NK-92 (cell line): Measurements from ENCODE around the gene POLR3H.

ENCODE experiments used
- DNase-seq: peaks from one replicate; lab custom pipeline; 2025; ENCODE audit not compliant: unreplicated experiment; lab: John Stamatoyannopoulos, UW

Gene POLR3H

DNA sequence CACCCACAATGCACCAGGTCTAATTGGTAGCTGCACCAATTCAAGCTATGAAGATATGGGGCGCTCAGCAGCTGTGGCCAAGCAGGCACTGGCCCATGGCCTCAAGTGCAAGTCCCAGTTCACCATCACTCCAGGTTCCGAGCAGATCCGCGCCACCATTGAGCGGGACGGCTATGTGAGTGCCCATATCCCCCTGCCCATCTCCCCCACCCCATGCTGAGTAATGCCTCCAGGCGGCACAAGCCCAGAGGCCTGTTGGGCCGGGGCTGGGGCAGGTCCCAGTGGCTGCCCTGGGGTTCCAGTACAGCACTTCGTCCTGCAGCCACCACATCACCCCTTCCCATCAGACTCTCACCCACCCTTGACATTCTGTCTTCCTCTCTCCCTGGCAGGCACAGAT, 21.5 kb downstream of the POLR3H start:
- no peak for DNase-seq

DNA sequence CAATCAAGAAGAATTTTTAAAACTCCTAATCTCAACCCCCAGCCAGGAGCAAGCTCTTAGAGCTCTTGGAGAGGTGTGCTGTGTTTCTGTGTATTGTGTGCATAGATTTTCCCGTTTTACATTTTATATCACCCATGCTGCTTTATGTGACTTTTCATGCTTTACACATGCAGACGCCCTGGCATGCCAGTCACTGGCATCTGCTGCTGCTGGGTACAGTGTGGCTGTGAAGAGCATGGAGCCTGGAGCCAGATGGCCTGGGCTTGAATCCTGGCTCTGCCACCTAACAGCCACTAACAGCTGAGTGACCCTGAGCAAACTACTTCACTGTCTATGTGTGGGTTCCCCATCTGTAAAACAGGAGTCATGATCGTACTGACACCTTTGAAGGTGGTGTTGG, 23.1 kb downstream of the POLR3H start:
- no peak for DNase-seq

DNA sequence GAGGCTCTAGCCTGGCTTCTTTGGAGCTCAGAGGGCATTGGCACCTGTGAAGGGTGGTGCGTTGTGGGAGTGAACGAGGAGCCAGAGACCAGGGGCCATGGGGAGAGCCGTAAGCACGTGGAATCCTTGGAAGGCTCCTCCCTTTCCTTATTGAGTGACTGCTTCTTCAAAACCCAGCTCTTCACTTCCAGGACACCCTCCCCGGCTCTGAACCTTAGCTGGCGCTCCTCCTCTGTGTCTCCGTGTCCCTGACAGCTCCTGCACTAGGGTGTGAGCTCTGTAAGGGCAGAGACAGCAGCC, 26.3 kb downstream of the POLR3H start:
- no peak for DNase-seq

DNA sequence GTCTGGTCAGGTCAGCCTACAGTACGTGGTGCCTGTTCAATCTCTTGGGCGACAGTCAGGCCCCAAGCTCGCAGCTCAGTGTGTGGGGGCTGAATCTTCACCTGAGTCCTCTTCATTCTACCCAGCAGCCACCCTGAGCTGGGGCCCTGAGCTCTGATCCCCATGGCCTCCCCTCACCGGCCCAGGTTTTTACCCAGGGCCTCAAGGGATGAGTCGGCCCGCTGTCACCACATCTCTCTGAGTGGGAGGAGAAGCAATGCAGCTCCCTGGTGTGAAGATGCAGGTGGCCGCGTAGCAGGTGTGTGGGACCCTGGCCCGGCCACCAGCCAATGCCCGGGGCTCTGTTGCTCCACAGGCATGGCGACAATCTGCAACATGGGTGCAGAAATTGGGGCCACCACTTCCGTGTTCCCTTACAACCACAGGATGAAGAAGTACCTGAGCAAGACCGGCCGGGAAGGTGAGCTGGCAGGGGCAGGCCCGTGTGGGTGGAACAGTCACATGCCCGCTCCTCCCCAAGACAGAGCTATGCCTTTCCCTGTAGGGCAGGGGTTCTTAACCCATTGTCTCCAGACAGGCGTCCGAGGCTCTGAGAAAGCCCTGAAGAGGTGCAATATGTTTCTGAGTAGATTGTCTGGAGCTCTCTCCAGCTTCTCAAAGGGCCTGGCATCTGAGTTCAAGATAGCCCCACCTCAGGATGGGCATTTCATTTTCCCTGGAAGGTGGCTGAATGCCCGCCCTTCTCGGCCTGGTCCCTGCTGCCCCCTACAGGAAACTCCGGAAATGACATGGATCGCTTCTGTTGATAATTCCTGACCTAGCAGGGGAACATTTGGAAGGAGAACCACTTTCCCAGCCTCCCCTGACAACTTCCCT, 26.9 kb downstream of the POLR3H start:
- no peak for DNase-seq

DNA sequence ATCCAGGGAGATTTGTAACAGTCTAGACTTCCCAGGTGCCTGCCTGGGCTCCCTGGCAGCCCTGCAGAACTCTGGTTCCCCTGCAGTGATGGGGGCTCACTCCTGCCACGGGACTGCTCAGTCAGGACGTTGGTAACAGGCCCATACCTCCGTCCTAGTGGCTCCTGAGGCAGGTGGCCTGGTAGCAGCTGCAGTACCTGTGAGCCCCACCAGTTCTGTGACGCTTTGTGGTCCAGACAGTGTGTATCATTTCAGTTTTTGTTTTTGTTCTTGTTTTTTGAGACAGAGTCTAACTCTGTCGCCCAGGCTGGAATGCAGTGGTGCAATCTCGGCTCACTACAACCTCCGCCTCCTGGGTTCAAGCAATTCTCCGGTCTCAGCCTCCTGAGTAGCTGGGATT, 27.8 kb downstream of the POLR3H start:
- DNase-seq, result no peak

DNA sequence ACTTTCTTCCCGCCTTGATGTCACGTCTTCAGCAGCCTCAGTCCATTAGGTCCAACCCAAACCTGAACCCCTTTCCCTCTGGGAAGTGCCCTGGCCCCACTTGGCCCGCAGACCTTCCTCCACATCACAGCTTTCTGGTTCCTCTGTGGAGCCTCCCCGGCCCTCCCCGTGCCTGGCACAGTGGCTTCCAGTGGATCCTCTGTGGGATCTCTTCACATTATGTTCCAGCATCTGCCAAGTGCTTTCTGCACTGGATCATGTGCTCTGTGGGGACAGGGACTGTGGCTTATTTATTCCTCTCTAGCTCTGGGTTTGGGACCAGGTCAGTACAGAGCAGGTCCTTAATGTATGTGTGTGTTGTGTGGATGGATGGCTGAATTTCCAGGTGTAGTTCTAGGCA, 30.9 kb downstream of the POLR3H start:
- DNase-seq, result no peak

DNA sequence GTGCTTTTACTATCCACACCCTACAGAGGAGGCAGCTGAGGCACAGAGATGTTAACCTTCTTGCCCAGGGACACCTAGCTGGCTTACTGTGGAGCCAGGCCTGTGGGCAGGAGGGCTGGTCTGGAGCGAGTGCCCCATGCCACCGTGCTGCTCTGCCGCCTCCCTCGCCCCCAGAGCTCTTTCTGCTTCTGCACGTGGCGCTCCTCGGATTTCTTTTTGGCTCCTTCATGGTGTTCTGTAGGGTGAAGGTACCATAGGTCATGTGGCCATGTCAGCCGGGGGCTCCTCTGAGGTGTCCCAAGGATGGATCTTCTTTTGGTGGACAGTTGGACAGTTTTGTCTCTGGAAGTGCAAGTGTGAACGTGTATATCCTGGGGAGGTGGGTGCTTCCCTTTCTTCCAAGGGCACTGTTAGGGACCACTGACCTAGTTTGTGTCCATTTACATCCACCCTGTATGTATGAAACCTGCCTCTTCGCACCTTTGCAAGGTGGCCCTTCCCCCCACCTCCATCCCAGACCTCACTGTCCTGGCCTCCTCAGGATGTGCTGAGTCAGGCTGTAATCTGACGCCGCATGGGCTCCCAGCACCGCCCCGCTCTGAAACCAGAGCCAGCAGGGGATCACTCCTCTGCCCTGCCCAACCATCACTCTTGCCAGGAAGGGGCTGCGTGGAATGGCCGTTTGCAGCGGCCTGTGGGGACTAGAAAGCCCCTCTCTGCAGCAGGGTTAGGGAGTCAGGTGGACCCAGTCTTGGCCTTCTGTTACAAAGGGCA, 31.7 kb downstream of the POLR3H start:
- DNase-seq, result no peak

DNA sequence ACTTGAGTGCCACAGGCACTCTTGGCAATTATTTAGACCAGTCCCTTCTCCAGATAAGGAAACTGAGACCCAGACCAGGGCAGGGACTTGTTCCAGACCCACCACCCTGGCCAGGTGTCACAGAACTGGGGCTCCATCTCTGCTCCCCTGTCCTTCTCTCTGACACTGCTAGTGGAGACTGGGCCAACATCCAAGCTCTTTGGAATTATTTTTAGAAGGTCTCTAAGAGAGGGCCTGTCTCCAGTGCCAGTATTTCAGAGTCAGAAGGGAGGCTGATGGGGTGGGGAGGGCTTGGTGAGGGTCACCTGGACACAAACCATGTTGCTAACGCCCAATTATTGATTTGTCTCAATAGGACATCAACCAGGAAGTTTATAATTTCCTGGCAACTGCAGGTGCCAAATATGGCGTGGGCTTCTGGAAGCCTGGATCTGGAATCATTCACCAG, 32.7 kb downstream of the POLR3H start:
- DNase-seq, result no peak

DNA sequence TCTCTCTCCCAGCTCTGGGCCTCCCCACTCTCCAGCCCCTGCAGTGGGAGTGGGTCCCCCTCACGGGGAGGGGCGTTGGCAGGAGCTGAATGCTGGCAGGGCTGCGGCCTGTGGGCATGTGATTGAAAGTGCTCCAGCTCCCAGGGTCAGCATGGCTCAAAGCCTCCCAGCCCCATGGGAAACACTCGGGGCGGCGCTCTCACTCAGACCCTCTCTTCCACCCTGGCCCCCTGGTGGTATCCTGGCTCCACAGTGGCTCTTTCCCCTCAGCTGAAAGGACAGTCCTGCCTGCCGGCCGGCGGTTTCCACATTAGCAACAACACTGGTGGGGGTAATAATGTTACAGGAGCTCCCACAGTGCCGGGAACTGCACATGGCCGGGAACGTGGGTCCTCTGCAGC, 35.5 kb downstream of the POLR3H start:
- no peak for DNase-seq

DNA sequence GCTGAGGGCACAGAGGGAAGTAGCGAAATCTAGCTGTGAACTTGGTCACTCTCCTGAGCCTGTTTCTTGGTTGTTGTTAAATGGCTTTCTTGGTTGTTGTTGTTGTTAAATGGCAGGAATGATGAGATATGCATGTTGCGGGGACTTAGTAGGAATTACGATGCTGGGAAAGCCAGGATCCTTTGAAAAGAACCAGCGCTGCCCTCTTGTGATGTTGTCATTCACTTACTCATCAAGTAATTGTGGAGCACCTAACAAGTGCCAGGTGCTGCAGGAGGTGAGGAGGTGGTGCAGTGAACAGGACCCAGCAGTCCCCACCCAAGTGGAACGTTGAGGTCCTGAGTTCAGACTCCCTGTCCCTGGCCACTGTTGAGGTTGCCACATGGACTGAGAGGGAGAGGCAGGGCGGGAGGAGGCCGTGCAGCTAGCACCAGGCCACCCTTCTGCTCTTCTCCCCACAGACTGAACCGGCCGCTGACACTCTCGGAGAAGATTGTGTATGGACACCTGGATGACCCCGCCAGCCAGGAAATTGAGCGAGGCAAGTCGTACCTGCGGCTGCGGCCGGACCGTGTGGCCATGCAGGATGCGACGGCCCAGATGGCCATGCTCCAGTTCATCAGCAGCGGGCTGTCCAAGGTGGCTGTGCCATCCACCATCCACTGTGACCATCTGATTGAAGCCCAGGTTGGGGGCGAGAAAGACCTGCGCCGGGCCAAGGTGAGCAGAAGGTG, 36.8 kb downstream of the POLR3H start:
- no peak for DNase-seq

DNA sequence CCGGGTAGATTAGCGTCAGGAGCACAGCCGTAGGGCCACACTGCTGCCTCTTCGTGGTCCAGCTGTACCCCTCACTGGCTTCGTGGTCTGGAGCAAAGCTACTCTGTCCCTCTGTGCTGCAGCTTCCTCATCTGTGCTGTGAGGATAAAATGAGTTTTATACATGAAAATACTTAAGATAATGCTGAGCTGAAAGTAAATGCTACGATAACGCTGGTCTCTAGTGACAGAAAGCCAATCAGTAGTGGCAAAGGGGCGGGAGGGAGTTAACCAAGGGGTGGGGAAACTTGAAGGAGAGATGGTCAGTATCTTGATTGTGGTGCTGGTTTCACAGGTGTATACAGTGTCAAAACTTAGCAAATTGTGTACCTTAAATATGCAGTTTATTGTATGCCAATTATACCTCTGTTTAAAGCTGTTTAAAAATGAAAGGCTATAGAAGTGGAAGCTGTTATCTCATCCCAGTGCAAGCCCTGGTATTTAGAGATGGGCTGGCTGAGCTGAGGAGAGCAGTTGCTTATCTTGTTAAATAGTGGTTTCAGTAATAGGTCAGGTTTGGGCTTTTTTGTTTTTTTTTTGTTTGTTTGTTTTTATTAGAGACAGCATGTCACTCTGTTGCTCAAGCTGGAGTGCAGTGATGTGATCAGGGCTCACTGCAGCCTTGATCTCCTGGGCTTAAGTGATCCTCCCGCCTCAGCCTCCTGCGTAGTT, 38.6 kb downstream of the POLR3H start:
- DNase-seq, result no peak

DNA sequence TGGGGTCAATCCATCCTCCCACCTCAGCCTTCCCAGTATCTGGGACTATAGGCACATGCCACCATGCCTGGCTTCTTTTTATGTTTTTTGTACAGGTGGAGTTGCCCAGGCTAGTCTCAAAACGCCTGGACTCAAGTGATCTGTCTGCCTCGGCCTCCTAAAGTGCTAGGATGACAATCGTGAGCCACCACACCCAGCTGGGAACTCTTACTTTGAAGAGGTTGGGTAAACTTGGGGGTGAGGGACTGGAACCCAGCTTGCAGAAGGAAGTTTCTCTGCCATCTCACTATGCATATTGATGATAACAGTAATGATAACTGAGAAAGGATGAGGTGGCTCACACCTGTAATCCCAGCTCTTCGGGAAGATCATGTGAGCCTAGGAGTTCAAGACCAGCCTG, 39.5 kb downstream of the POLR3H start:
- no peak for DNase-seq

DNA sequence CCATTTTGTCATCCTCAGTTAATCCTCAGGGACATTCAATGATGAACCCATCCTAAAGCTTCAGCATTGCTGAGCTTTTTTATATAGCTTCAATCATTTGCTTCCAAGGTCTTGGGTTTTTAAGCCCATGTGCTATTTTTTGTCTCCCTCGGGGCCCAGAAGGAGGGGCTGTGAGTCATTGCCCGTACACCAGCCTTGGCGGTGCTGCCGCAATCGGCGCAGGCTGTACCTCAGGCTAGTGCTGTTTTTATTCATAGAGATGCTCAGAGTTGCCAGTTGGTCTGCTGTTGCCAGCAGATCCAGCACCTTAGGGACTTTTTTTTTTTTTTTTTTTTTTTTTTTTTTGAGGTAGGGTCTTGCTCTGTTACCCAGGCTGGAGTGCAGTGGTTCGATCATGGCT, 39.9 kb downstream of the POLR3H start:
- DNase-seq, result no peak

DNA sequence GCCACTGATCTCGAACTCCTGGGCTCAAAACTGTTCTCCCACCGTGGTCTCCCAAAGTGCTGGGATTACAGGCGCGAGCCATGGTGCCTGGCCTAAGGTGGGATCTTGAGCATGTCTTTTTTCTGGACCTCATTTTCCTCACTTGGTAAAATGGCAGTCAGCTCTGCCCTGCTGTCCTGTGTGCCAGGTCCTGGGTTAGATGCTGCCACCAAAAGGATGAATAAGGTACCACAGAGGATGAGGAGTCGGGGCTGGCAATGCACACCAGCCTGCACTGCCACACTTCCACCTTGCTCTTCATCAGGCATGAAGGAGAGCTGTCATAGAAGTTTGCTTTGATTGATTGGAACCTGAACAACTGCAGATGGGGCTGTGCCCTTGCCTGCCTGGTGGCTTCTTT, 43.1 kb downstream of the POLR3H start:
- no peak for DNase-seq

DNA sequence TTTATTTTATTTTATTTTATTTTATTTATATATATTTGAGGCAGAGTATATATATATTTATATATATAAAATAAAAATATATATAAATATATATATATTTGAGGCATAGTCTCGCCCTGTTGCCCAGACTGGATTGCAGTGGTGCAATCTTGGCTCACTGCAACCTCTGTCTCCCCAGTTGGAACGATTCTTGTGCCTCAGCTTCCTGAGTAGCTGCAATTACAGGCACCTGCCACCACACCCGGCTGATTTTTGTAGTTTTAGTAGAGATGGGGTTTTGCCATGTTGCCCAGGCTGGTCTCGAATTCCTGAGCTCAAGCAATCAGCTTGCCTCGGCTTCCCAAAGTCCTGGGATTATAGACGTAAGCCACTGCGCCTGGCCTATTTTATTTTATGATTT, 44.0 kb downstream of the POLR3H start:
- no peak for DNase-seq

DNA sequence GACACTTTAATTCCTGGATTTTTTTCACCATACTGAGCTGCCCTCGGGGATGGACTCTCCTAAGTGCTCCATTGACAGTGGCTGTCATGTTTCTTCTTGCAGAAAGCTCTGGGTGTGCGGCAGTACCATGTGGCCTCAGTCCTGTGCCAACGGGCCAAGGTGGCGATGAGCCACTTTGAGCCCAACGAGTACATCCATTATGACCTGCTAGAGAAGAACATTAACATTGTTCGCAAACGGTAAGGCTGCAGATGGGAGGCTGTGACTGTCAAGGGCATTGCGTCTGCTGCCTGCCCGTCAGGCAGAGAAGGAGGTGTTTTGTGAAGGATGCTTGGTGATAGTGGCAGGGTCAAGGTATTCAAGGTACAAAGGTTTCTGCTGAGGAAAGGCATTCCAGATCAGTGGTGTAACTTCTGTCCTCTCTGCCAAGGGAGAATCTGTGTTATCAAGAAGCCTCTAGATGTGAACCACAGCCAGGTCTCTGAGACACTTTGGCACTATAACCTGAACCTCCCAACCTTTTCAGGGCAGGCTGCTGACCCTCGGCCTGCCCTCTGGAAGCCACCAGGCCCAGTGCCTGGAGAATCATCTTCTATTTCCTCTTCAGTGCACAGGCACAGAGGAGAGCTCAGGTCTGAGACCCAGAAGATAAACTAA, 44.5 kb downstream of the POLR3H start:
- DNase-seq, result no peak

DNA sequence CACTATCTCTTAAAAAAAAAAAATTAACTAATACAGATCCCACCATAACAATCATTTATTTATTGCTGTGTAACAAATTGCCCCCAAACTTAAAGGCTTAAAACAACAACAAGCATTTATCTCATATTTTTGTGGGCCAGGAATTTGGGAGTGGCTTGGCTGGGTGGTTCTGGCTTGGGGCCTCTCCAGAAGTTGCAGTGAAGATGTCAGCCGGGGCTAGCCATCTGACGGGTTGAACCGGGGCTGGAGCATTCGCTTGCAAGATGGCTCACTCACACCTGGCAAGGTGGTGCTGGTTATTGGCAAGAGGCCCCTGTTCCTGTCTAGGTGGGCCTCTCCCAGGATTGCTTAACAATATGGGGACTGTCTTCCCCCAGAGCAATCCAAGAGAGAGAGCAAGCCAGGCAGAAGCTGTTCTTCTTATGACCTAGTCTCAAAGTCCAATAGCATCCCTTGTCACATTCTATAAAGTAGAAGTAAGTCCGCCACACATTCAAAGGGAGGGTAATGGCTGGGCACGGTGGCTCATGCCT, 45.9 kb downstream of the POLR3H start:
- no peak for DNase-seq

DNA sequence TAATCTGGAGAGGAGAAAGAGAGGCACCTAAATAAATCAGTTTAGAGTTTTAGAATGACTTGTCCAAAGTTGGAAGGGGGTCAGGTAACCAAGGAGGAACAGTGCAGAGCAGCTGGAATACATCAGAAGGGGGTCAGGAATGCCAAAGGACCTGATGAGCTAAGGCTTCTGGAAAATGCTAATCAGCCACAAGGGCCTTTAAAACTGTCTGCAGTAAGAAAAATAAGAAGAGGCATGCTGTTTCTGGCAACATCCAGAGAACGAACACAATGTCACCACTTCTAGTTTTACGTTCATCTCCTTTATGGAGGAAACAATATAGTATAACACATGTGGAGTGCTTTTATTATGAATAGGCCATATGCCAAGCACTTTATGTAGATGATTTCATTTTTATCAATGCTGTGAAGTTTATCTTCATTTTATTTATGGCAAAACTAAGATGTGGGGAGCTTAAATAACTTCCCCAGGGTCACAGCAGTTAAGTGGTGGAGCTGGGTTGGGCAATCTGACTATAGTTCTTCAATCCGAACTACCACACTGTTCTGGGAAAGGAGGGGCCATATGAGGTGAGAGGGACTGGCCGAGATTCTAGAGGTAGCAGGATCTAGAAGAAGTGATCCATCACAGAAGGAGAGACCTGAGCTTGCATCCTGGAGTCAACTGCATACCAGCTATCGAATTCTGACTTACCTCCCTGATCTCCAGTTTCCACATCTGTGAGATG, 52.7 kb downstream of the POLR3H start:
- no peak for DNase-seq

DNA sequence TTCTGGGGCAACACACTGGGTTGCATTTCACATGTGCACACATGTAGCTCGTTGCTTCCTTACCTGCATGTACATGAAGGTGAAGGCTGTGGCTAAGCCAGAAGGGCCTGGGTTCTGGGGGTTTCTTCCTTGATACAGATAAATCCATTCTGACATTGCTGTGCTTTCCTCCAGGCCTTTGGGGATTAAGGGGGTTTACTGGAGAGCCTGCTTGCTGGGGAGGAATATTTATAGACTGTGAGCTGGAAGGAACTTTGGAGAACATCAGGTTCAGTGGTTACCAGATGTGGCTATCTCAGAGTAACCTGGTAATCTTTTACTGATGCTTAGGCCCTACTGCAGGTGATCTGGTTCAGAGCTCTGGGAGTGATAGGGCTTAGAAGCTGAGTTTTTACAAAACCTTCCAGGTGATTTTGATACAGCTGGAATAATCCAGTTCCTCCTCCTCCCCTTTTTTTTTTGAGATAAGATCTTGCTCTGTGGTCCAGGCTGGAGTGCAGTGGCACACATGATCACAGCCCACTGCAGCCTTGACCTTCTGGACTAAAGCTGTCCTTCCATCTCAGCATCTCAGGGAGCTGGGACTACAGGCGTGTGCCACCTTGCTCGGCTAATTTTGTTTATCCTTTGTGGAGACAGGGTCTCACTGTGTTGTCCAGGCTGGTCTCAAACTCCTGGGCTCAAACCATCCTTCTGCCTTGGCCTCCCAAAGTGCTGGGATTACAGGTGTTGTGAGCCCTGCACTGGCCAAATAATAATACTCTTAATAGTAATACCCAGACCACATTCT, 55.5 kb downstream of the POLR3H start:
- DNase-seq, result no peak
